Activated CD4-positive, alpha-beta T cell treated with anti-CD3 and anti-CD28 coated beads for 4 hours (primary cell): ENCODE data around the gene FAM98A.

Source experiments
- DNase-seq, 2 donors: peaks; one replicate each; pipeline ENCODE4 v3.0.0-alpha.2; 2020

The FAM98A gene

DNA sequence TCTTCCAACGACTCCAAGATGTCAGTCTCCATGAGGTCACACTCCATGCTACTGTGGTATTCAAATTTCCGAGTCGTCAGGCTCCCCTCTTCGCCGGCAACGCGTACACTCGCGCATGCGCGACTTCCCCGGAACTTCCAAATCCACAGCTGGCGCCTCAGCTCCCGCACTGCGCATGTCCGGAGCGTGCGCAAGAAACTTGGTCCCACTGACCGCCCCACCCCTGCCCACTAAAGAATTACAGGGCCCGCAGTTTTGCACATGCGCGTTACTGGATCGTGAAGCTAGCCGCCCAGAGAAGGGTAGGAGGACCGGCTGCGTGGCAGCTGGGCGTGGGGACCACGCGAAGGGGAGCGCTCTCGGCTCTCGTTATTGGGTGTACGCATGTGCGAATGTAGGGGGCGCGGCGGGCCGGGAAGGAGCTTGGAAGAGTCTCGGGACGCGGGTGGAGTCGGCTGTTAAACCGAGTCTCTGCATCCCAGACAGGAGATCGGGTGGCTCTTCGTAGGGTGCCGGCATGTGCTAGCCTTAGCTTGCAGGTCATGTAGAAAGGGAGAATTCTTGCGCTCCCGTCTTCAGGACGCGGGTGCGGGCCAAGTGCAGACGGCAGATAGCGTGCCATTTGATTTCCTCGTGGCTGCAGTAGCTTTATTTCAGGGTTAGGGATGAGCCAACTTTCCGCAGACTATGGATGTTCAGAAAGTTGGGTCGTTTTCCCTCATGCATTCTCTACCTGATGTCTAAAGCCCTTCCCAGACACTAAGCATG lies at the start of gene FAM98A:
FAM98A (minus strand) TSS at position 125 of the 768 bp plus-strand sequence; CDS start at position 47, 78 bp downstream.
- DNase-seq: peak; percentile 99 to 100

DNA sequence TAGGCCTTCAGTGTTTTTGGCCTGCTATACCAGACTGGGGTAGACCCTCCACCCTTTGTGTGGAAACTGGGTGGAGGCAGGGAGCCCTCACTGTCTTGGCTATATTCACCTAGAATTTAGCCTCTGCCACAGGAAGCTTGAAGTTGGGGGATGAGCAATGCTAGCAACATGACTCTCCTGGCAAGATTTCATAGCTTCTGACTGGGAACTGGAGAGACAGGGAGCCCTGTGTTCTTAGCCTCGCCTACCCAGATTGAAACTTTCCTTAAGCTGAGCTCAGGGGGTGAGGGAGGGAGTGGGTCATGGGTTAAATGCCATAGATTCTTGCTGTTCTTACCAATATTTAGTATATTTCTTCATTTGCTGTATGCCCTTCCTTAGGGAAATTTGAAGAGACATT lies 46.8 kb upstream of the FAM98A start:
- no peak for DNase-seq

DNA sequence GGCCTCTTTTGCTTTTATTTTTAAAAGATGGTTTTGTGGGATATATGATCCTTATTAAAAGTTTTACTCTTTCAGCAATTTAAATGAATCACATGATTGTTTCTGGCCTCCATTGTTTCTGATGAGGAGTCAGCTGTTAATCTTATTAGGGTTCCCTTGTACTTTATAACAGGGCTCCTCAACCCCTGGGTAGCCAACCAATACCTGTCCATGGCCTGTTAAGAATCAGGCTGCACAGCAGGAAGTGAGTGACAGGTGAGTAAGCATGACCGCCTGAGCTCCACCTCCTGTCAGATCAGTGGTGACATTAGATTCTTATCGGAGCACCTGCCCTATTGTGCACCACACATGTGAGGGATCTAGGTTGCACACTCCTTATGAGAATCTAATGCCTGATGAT lies 45.1 kb upstream of the FAM98A start:
- no peak for DNase-seq

DNA sequence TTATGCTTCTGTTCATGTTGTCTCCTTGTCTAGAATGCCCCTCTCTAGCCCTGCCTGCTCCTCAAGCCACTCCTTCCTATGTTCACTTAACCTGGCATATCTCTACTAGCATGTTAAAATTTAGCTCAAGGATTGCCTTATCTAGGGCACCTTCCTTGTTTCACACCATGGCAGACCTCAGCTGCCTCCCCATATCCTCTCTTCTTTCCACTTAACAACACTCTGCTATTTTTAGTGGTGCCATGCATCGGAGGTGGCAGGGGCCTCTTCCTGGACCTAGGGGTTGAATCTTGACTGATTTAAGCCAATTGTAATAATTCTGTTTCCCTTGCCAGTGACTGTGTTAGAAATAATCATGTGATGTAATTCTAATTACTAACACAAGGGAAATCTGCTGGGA lies 36.9 kb upstream of the FAM98A start:
- DNase-seq: no peak

GRCh38 chr2:33634261-33634910 lies 35.3 kb upstream of the FAM98A start:
- DNase-seq: no peak

GRCh38 chr2:33633315-33633714 lies 34.2 kb upstream of the FAM98A start:
- DNase-seq: no peak

DNA sequence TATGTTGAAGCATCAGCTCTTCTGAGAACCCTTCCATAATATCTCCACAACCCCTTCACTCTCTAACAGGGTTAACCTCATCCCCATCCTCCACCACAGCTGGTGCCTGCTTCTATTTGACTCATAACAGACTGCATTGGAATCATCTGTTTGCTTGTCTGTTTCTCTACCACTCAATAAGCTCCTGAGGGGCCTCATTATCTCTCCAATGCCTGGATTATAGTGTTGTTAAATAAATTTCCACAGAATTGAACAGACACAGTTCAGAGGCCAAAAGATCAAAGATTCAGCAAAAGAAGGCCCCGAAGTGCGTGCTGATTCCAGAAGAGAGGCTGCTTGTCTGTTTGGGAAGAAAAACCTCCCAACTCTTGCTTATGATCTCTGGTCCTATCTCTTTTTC lies 33.7 kb upstream of the FAM98A start:
- no peak for DNase-seq

GRCh38 chr2:33628031-33628827 lies 29.1 kb upstream of the FAM98A start:
- no peak for DNase-seq

DNA sequence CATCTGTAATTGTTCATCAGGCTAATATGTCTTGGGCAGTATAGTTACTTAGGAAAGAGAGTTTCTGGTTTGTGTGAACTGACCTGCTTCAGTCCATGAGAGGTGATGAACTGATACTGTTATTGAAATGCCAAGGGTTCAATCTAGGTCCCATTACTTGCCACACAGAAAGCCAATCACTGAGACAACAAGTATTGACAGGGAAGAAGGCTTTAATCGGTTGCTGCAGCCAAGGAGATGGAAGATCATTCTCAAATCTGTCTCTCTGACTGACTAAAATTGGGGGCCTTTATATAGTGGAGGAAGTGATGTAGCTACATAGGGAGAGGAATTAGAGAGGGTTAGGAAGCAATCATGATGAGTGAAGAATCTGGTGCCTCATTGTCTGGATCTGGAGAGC lies 19.9 kb upstream of the FAM98A start:
- DNase-seq: no peak

GRCh38 chr2:33617989-33618388 lies 18.9 kb upstream of the FAM98A start:
- DNase-seq: no peak

GRCh38 chr2:33617401-33617800 lies 18.3 kb upstream of the FAM98A start:
- no peak for DNase-seq

GRCh38 chr2:33616873-33617272 lies 17.8 kb upstream of the FAM98A start:
- DNase-seq: no peak

DNA sequence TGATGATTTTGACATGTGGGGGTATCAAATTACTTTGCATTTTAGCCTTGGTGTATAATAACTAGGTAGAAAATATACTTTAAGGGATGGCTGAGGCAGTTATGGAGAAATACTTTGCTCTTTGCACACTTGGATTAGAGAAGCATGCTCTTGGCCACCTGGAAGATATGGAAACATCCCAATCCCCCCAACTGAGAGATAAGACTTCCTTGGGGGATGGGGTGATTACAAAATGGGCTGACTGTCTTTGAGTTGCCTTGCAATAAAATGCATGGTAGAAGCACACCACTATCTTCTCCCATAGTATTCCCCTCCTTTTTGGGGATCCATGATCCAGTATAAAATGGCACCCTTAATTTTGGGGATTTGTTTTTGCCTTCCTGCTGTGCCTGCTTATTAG lies 15.1 kb upstream of the FAM98A start:
- no peak for DNase-seq

DNA sequence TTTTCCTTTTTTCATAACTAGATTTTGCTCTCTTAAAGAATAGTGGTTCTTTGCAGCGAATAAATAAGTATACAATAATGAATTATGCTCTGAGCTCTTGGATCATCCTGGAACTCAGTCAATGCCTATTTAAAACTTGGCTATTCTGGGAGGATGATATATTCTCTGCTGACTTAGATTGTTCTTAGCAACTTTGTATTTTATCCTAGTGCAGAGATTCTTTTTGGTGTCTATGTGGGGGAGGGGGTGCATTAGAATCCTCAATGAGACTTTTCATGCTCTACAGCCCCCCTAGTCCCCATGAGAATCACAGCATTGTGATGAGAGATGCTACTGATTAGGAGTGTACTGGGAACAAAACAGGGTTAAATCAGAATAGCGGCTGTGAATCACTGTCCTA lies 8.8 kb upstream of the FAM98A start:
- DNase-seq: no peak

- DNase-seq: no peak
Measured at GRCh38 chr2:33607251-33607721, 8.2 kb upstream of the FAM98A start.

- DNase-seq: no peak
Measured at GRCh38 chr2:33606622-33607021, 7.5 kb upstream of the FAM98A start.

- DNase-seq: no peak
Measured at GRCh38 chr2:33606100-33606499, 7.0 kb upstream of the FAM98A start.

DNA sequence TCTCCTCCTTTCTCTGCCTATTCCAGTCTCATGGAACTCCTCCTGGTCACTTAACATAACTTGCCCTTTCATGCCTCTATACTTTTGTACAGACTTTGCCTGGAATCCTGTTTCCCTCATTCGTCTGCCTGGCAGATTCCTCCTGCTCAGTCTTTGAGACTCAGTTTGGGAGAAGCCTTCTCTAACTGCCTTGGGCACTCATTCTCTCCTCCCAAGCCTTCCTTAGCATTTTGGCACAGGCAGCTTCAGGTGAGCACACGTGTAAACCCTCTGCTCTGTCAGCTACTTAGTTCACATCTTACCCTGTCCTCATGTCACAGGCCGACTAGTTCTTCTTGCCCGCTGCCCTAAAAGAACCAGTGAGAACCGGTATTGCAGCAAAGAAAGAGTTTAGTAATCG lies 6.0 kb upstream of the FAM98A start:
- DNase-seq: no peak

- DNase-seq: no peak
Measured at GRCh38 chr2:33603416-33603815, 4.3 kb upstream of the FAM98A start.

GRCh38 chr2:33602201-33602830 lies 3.2 kb upstream of the FAM98A start:
- DNase-seq: no peak

GRCh38 chr2:33599943-33600192 lies 769 bp upstream of the FAM98A start:
- DNase-seq: no peak

DNA sequence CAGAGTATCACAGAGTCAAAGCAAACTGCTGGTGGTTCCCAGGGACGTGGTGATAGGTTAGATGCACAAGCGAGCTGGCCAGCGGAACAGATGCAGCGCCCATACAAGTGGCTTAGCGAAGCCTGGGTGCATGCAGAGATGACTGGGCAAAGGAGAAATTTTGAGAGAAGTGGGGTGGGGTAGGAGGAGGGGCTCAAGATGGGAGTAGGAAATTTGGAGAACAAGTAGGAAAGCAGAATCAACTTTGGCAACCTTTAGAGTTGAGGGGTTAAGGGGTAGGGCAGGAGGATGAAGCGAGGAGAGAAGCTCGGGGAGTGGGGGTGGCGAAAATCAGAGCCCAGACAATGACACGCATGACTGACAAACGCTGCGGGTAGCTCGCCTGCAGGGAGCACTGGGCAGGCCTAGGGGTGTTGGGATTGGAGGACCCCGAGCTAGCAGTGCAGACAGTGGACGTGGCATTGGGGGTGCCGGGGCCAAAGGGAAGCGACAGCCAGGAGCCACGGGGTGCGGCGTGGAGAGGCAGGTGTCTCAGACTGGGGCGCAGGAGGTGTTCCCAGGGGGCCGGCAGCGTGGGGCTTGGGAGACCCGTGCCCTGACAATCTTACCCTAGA lies 431 bp downstream of the FAM98A start:
- peak; percentile 19 to 35 for DNase-seq

DNA sequence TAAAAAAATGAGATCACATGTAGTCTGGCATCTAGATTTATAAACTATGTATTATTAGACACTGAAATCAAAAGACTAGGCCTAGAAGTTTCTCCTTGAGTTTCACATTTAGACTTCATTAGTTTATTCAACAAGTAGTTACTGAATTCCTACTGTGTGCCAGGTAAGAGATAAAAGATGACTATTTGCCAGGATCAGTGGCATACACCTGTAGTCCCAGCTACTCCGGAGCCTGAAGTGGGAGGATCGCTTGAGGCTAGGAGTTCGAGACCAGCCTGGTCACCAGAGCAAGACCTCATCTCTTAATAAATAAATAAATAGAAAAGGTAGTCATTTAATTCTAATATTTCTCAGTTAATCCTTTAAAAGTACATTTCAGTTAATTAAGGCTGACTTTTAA lies 2.1 kb downstream of the FAM98A start:
- no peak for DNase-seq
